ENCODE measurements around the gene NOXA1.
"Not testable (repeated sequence)": the region's sequence is repeated elsewhere in the genome, so short reads cannot be mapped to it uniquely, and the experiment has no call there.

NOXA1 gene

GRCh38 chr9:137441289-137441934 is 18.2 kb downstream of the NOXA1 start, which contains the start of gene ENTPD8:
TSS of gene ENTPD8 (minus strand) at chr9:137441357. CDS start at chr9:137438285, 3,072 bp downstream.
- DNase-seq, result no peak

GRCh38 chr9:137441935-137442321 is 18.7 kb downstream of the NOXA1 start:
- no peak for DNase-seq

DNA sequence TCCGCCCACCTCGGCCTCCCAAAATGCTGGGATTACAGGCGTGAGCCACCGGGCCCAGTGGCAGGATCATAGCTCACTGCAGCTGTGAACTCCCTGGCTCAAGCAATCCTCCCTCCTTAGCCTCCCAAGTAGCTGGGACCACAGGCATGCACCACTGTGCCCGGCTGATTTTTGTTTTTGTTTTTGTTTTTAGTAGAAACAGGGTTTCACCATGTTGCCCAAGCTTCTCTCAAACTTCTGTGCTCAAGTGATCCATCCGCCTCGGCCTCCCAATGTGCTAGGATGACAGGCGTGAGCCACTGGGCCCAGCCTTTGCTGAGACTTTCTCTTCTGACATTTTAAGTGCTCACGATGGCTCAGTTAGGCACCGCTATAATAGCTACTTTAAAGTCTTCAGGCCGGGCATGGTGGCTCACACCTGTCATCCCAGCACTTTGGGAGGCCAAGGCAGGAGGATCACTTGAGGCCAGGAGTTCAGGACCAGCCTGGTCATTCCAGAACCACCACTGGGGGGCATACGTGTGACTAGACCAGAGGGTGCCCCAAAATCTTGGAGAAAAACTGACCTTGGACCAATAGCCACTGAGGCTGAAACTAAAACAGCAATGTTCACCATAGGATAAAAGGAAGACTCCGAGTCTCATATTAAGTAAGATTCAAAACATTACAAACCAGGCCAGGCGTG is 21.1 kb downstream of the NOXA1 start:
- DNase-seq, result no peak

DNA sequence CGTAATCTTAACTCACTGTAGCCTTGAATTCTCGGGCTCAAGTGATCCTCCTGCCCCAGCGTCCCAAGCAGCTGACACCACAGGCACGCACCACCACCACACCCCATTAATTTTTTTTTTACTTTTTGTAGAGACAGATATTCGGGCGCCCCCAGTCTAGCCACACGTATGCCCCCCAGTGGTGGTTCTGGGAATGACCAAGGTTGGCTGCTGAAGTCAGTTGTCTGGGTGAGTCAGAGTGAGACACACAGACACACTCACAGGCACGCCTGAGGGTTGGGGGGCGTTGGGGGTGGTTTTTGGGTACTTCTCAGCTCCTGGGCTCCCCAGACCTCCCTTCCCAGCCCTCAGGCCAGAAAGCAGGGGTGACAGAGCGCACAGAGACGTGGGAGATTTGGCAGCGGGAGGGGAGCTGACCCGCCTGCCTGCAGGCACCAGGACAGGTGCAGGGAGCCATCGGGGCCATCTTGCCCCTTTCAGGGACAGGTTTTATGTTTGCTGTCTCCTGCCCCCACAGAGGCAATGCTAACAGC is 22.1 kb downstream of the NOXA1 start:
- peak; percentile 85 to 91 for DNase-seq

- no peak for DNase-seq
Observed at GRCh38 chr9:137445930-137446431, 22.8 kb downstream of the NOXA1 start.

GRCh38 chr9:137446851-137447471 is 23.8 kb downstream of the NOXA1 start:
- no peak for DNase-seq

DNA sequence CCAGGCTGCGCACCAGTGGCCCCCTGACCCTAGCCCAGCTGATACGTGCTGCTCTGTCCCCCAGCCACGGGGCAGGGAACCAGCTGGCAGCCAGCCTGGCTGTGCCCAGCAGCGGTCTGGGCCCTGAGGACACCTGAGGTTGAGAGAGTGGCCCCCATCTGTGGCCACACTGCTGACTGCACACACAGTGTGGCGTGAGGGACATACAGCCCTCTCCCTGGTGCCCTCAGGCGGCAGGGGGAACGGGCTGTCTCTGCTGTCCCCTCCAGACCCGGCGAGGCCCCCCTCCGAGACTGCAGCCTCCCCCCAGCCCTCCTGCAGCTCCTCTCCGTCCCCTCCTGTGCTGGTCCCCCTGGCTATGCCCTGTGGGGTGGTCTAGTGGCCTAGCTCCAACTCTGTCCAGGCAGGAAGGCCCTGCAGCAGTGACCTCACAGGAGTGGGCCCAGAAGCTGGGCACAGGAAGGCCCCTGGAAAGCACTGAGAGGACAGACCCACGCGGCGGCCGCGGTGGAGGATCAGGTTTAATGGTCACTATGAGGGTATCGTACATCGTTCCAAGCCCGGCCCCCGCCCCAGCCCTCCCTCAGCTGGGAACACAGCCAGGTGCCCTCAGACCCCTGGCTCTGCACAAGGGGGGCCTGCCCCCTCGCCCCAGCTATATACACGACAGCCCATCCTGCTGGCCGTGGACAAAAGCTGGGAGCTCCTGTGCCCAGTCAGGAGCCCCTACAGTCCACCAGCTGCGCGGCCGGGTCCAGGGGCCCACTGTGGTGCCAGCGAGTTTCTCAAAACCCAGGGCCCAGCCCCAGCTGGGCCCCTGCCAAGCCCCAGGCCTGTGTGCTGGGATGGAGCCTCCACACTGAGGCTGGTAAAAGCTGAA is 24.8 kb downstream of the NOXA1 start:
- DNase-seq, result no peak

DNA sequence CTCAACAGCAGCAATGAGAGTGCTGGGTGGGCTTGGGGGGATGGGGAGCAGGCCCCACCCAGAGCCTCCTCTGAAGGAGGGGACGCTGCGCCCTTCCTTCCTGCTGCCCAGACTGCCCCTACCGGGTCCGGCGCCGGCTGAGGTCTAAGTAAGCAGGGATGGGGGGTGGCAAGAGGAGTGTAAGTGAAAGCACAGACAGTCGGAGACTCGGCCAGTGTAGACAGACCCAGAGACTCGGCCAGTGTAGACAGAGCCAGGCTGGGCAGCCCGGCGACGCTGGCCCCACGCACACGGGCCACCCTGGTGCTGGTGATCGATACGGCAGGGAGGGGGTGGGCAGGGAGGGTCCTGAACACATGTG is 25.4 kb downstream of the NOXA1 start:
- no peak for DNase-seq

- no peak for DNase-seq
Observed at GRCh38 chr9:137449081-137449844, 26.1 kb downstream of the NOXA1 start.

DNA sequence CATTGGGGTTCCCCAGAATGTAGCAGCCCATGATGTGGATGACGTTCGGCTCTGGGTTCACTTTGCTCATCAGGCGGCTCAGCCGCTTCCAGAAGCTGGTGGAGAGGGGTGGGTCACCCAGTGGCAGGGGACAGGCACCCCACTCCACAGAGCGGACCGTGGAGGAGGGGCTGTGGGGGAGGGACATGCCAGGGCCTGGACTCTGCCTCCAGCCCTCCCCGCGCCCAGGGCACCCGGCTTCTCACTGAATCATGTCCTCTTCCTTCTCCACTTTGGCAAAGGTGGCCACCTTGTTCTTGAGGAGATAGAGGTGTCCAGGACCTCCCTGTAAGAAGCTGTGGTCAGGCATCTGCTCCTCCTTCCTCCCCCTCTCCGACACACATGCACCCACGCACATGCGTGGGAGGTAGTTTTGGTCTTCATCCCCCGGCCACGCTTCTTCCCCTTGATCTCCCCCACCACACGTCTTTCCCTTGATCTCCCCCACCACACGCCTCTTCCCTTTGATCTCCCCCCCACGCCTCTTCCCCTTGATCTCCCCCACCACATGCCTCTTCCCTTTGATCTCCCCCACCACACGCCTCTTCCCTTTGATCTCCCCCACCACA is 26.8 kb downstream of the NOXA1 start:
- peak; percentile 51 to 72 for DNase-seq

GRCh38 chr9:137450539-137451222 is 27.5 kb downstream of the NOXA1 start:
- DNase-seq, result peak in 1 of 2 experiments; percentile 31

- DNase-seq, result not testable (repeated sequence)
Observed at GRCh38 chr9:137451264-137452005, 28.2 kb downstream of the NOXA1 start.

GRCh38 chr9:137452006-137452760 is 29.0 kb downstream of the NOXA1 start:
- no peak for DNase-seq

DNA sequence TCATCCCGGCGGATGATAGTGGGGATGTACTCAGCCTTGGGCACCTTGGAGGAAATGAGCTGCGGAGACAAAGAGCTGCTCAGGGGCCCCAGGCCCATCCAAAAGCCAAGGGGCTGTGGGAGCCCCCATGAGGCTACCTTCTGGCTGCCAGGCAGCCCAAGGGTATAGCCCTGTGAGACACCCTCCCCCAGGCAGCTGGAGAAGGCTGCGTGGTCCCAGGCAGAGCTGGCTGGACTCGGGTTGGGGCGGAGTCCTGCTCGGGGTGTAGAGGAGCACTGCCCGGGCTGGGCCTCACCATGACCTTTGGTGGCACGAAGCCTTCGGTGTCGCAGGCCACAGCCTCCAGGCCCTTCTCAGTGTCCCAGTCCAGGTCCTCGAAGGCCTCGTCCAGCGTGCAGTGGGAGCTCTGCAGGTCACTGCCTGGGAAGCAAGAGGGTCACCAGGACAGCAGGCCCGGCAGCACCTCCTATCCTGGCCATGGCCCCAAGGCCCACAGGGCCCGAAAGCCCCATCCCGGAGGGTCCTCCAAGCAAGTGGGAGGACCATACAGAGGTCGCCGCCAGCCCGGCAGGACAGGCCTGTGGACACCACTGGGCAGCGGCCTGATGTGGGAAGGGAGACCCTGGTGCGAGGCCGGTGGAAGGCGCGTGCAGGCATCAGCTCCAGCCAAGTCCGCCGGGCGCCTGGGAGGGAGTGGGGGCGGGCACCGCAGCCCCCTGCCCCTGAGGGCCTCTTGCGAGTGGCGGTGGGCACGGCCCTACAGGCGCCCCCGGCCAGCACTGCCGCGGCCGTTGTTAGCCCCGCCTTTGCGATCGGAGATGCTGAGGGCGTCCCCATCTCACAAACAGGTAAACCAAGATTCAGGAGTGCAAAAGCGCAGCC is 29.8 kb downstream of the NOXA1 start:
- no peak for DNase-seq

DNA sequence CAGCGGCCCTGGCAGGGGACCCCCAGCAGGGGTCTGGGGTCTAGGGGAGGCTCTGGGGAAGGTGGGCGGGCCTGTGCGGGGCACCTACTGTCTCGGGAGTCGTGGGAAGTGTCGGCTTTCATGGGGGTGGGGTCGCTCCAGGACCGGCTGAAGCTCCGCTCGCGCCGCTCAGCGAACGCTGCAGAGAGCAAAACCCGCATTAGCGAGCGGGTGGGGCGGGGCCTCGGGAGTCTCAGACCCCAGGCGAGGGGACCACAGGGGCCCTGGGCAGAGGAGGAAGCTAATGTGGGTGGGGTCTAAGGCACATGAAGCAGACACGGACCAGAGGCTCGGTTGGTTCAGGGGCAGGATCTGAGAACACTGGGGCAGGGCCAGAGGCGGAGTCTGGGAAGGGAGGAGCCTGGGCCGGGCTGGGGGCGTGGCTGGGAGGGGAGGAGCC is 30.5 kb downstream of the NOXA1 start:
- DNase-seq, result peak; percentile 53 to 59

DNA sequence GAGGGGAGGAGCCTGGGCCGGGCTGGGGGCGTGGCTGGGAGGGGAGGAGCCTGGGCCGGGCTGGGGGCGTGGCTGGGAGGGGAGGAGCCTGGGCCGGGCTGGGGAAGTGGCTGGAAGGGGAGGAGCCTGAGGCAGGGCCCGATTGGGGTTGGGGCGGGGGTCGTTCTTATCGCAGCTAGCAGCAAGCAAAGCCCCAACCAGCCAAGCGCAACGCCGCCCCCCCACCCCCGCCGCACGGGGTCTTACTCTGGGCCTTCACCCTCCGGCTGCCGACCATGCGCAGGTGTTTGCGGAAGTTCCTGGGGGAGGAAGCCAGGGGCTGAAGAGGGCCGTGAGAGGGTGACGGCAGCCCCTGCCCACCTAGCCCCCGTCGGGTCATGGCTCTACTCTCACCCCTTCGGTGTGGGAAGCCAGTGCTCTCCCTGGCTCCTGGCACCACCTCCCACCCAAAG is 31.0 kb downstream of the NOXA1 start:
- no peak for DNase-seq

DNA sequence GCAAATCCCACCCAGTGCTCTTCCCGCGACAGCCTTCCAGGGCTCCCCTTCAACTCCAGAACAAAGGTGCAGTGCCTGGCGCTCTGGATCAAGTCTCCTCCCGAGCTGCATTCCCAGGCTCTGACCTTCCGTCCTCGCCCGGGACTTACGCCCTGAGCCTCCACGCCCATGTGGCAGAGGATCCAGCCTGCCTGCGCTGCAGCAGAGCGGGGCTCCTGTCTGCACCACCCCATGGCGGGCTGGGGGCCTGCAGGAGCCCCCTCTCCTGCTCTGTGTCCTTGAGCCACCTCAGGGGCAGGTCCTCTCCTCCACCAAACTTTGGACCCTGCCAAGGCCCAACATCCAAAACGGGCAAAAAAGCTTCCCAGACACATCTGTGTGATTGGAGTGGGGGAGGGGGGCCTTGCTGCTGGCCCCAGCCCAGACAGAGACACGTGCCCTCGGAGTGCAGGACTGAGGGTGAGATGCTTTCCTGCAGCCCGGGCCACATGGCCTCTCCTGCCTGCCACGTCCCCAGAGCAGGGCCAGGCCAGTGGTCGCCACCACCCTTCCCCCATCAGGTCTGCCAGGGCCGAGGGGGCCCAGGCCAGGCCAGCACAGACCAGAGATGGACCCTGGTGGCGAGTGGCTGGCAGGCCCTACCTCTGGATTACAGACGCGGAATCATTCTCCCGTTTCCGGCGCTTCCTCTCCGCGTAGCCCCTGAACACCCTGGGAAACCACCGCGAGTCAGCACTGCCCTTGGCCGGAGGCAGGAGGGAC is 31.6 kb downstream of the NOXA1 start:
- no peak for DNase-seq

Data from activated CD4-positive, alpha-beta T cell treated with anti-CD3 and anti-CD28 coated beads, Interleukin-2, amount 50 U/mL, for 4 hours (primary cell).